ENCODE results near the gene SHE.

Gene SHE

GRCh38 chr1:154529308-154529707, 27.1 kb upstream of the SHE start:
- Mint-ChIP-seq H3K36me3 (ENCODE audit: low read depth) (no peaks in the 10 kb centered on the region), H3K27me3 (ENCODE audit: low read depth) (peaks cover 8% of the 10 kb centered on the region), H3K4me1 (ENCODE audit: low read depth) (no peaks in the 10 kb centered on the region), H3K9me3 (no peaks in the 10 kb centered on the region), H3K4me3 (no peak overlapping the region), H3K27ac (no peak overlapping the region)

- Mint-ChIP-seq H3K4me1 (ENCODE audit: low read depth) (no peaks in the 10 kb centered on the region), H3K27ac (no peak overlapping the region), H3K9me3 (no peaks in the 10 kb centered on the region), H3K36me3 (ENCODE audit: low read depth) (no peaks in the 10 kb centered on the region), H3K4me3 (no peak overlapping the region), H3K27me3 (ENCODE audit: low read depth) (peaks cover 15% of the 10 kb centered on the region)
Observed at GRCh38 chr1:154527192-154527591, 25.0 kb upstream of the SHE start.

DNA sequence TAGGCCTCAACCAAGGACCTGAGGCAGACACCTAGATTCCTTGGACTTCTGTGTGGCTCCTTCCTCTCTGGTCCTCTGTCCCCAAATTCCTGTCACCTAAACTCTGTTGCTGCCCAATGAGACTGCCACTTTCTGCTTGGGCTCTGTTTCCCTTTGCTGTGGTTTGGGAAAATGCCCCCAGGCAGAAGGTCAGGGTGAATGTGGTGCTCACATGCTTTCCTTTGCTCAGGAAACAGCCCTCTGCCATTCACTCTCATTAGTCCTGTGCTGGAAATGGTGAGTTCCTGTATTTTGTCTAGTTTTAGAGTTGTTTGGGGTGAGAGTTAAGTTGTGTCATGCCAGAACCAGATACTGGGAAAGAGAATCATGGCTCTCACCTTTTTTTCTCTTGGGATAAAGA, 22.7 kb upstream of the SHE start:
- Mint-ChIP-seq H3K36me3 (ENCODE audit: low read depth) (no peaks in the 10 kb centered on the region), H3K4me3 (no peak overlapping the region), H3K9me3 (no peaks in the 10 kb centered on the region), H3K27ac (no peak overlapping the region), H3K27me3 (ENCODE audit: low read depth) (peaks cover 24% of the 10 kb centered on the region), H3K4me1 (ENCODE audit: low read depth) (no peaks in the 10 kb centered on the region)

GRCh38 chr1:154521695-154522094, 19.5 kb upstream of the SHE start:
- Mint-ChIP-seq H3K36me3 (ENCODE audit: low read depth) (no peaks in the 10 kb centered on the region), H3K4me1 (ENCODE audit: low read depth) (no peaks in the 10 kb centered on the region), H3K9me3 (no peaks in the 10 kb centered on the region), H3K27me3 (ENCODE audit: low read depth) (peaks cover 26% of the 10 kb centered on the region), H3K4me3 (no peak overlapping the region), H3K27ac (no peak overlapping the region)

- H3K9me3 Mint-ChIP-seq, result no peaks in the 10 kb centered on the region
- H3K27ac Mint-ChIP-seq, result no peak overlapping the region
- no peaks in the 10 kb centered on the region for H3K4me1 Mint-ChIP-seq (ENCODE audit: low read depth)
- no peak overlapping the region for H3K4me3 Mint-ChIP-seq
- no peaks in the 10 kb centered on the region for H3K36me3 Mint-ChIP-seq (ENCODE audit: low read depth)
- H3K27me3 Mint-ChIP-seq (ENCODE audit: low read depth), result peaks cover 37% of the 10 kb centered on the region
Observed at GRCh38 chr1:154520333-154520732, 18.1 kb upstream of the SHE start.

GRCh38 chr1:154519591-154519991, 17.4 kb upstream of the SHE start:
- H3K4me1 Mint-ChIP-seq (ENCODE audit: low read depth), result no peaks in the 10 kb centered on the region
- no peaks in the 10 kb centered on the region for H3K9me3 Mint-ChIP-seq
- peaks cover 41% of the 10 kb centered on the region for H3K27me3 Mint-ChIP-seq (ENCODE audit: low read depth)
- no peak overlapping the region for H3K4me3 Mint-ChIP-seq
- H3K36me3 Mint-ChIP-seq (ENCODE audit: low read depth), result no peaks in the 10 kb centered on the region
- H3K27ac Mint-ChIP-seq, result no peak overlapping the region

- H3K4me1 Mint-ChIP-seq (ENCODE audit: low read depth), result no peaks in the 10 kb centered on the region
- peaks cover 47% of the 10 kb centered on the region for H3K27me3 Mint-ChIP-seq (ENCODE audit: low read depth)
- no peaks in the 10 kb centered on the region for H3K9me3 Mint-ChIP-seq
- no peak overlapping the region for H3K4me3 Mint-ChIP-seq
- H3K36me3 Mint-ChIP-seq (ENCODE audit: low read depth), result no peaks in the 10 kb centered on the region
- H3K27ac Mint-ChIP-seq, result no peak overlapping the region
Observed at GRCh38 chr1:154517661-154518060, 15.4 kb upstream of the SHE start.

DNA sequence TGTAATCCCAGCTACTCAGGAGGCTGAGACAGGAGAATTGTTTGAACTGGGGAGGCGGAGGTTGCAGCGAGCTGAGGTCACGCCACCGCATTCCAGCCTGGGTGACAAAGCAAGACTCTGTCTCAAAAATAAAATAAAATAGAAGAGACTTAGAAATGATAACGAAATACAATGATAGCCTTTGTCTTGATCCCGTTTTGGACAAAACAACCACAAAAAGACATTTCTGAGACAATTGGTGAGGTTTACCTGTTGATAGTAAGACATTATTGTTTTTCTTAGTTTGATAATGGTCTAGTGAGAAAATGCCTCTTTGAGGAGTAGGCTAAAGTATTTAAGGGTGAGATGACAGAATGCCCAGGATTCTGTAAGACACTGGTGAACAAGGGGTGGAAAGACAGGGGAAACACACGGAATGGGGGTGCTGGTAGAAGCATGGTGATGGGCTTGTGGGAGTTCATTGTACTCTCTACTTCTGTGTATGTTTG, 11.9 kb upstream of the SHE start:
- Mint-ChIP-seq H3K27me3 (ENCODE audit: low read depth) (peaks cover 41% of the 10 kb centered on the region), H3K27ac (no peak overlapping the region), H3K4me1 (ENCODE audit: low read depth) (no peaks in the 10 kb centered on the region), H3K36me3 (ENCODE audit: low read depth) (no peaks in the 10 kb centered on the region), H3K4me3 (no peak overlapping the region), H3K9me3 (no peaks in the 10 kb centered on the region)

DNA sequence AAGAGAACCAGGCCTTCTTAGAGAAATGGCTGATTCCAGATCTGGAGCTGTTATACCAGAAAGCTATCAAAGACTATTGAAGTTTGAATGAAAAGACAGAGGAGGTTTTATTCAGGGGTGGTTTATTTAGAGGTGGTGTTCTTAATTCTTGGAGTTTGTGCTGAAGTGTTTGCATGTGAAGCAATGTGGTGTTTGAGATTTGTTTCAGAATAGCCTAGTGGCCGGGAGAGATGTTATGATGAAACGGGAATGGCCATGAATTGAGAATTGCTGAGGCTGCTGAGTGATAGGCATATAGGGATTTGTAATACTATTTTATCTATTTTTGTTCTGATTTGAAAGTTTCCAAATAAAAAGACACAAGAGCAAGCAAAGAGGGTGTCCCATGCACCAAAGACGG, 10.5 kb upstream of the SHE start:
- Mint-ChIP-seq H3K36me3 (ENCODE audit: low read depth) (no peaks in the 10 kb centered on the region), H3K9me3 (no peaks in the 10 kb centered on the region), H3K4me1 (ENCODE audit: low read depth) (no peaks in the 10 kb centered on the region), H3K27me3 (ENCODE audit: low read depth) (peaks cover 48% of the 10 kb centered on the region), H3K4me3 (no peak overlapping the region), H3K27ac (no peak overlapping the region)

GRCh38 chr1:154503898-154504297, 1.7 kb upstream of the SHE start:
- no peak overlapping the region for H3K4me3 Mint-ChIP-seq
- H3K27me3 Mint-ChIP-seq (ENCODE audit: low read depth), result peaks cover 82% of the 10 kb centered on the region
- H3K4me1 Mint-ChIP-seq (ENCODE audit: low read depth), result peaks cover 3% of the 10 kb centered on the region
- no peaks in the 10 kb centered on the region for H3K36me3 Mint-ChIP-seq (ENCODE audit: low read depth)
- H3K27ac Mint-ChIP-seq, result no peak overlapping the region
- H3K9me3 Mint-ChIP-seq, result no peaks in the 10 kb centered on the region

- H3K4me3 Mint-ChIP-seq, result peak overlapping the region; percentile 37
- peaks cover 3% of the 10 kb centered on the region for H3K4me1 Mint-ChIP-seq (ENCODE audit: low read depth)
- H3K9me3 Mint-ChIP-seq, result no peaks in the 10 kb centered on the region
- H3K27ac Mint-ChIP-seq, result no peak overlapping the region
- peaks cover 81% of the 10 kb centered on the region for H3K27me3 Mint-ChIP-seq (ENCODE audit: low read depth)
- no peaks in the 10 kb centered on the region for H3K36me3 Mint-ChIP-seq (ENCODE audit: low read depth)
Observed at GRCh38 chr1:154502744-154503115, 518 bp upstream of the SHE start.

- H3K27me3 Mint-ChIP-seq (ENCODE audit: low read depth), result peaks cover 78% of the 10 kb centered on the region
- H3K4me1 Mint-ChIP-seq (ENCODE audit: low read depth), result peaks cover 7% of the 10 kb centered on the region
- H3K9me3 Mint-ChIP-seq, result no peaks in the 10 kb centered on the region
- H3K27ac Mint-ChIP-seq, result no peak overlapping the region
- no peak overlapping the region for H3K4me3 Mint-ChIP-seq
- no peaks in the 10 kb centered on the region for H3K36me3 Mint-ChIP-seq (ENCODE audit: low read depth)
Observed at GRCh38 chr1:154501423-154502065, 668 bp downstream of the SHE start.

GRCh38 chr1:154500533-154500932, 1.7 kb downstream of the SHE start:
- Mint-ChIP-seq H3K36me3 (ENCODE audit: low read depth) (no peaks in the 10 kb centered on the region), H3K4me1 (ENCODE audit: low read depth) (peaks cover 12% of the 10 kb centered on the region), H3K27ac (no peak overlapping the region), H3K4me3 (no peak overlapping the region), H3K27me3 (ENCODE audit: low read depth) (peaks cover 73% of the 10 kb centered on the region), H3K9me3 (no peaks in the 10 kb centered on the region)

- peaks cover 14% of the 10 kb centered on the region for H3K4me1 Mint-ChIP-seq (ENCODE audit: low read depth)
- H3K4me3 Mint-ChIP-seq, result no peak overlapping the region
- H3K27ac Mint-ChIP-seq, result no peak overlapping the region
- H3K9me3 Mint-ChIP-seq, result no peaks in the 10 kb centered on the region
- peaks cover 64% of the 10 kb centered on the region for H3K27me3 Mint-ChIP-seq (ENCODE audit: low read depth)
- H3K36me3 Mint-ChIP-seq (ENCODE audit: low read depth), result no peaks in the 10 kb centered on the region
Observed at GRCh38 chr1:154499446-154499845, 2.8 kb downstream of the SHE start.

GRCh38 chr1:154497026-154497806, 5.0 kb downstream of the SHE start:
- H3K36me3 Mint-ChIP-seq (ENCODE audit: low read depth), result no peaks in the 10 kb centered on the region
- peaks cover 28% of the 10 kb centered on the region for H3K4me1 Mint-ChIP-seq (ENCODE audit: low read depth)
- no peaks in the 10 kb centered on the region for H3K9me3 Mint-ChIP-seq
- H3K4me3 Mint-ChIP-seq, result no peak overlapping the region
- peaks cover 47% of the 10 kb centered on the region for H3K27me3 Mint-ChIP-seq (ENCODE audit: low read depth)
- H3K27ac Mint-ChIP-seq, result peak overlapping the region; percentile 5
